Stomach (tissue), 4 donors: ENCODE data around the gene DAPK2.
"Not testable (repeated sequence)": the region's sequence is repeated elsewhere in the genome, so short reads cannot be mapped to it uniquely, and the experiment has no call there.

Experiments used
- EP300 ChIP-seq: sonication (generic); formaldehyde crosslinking; IDR thresholded peaks from one replicate; pipeline ENCODE4 v1.6.1; 2017; ENCODE audit warnings: antibody characterized with exemption
- POLR2A ChIP-seq, 4 donors: fragments of 450-650 bp; IDR thresholded peaks; one replicate each; pipeline ENCODE4 v1.6.1; 2016; ENCODE audit warnings: antibody characterized with exemption in 4 of 4, control low read depth in 2 of 4, mild to moderate bottlenecking in 1 of 4, moderate library complexity in 1 of 4

DNA sequence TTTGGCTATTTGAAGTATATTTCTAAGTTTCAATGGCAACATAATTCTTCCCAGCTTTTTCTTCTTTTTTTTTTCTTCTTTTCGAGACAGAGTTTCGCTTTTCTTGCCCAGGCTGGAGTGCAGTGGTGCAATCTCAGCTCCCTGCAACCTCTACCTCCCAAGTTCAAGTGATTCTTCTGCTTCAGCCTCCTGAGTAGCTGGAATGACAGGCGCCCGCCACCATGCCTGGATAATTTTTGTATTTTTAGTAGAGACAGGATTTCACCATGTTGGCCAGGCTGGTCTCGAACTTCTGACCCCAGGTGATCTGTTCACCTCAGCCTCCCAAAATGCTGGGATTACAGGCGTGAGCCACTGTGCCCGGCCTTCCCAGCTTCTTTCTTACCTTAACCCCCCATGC, 146.7 kb downstream of the DAPK2 start:
- TF ChIP-seq POLR2A (IDR thresholded peaks at IDR 0.05); EP300: not testable (repeated sequence)
